OCI-LY1 (cell line): ENCODE data around the gene MINDY4.

Source experiments
- H2AFZ ChIP-seq: fragments of 200-600 bp; sonication (generic), shearing (Covaris generic); 2 replicates; pipeline ENCODE4 v1.6.0; 2014; ENCODE audit warnings: antibody characterized with exemption, mild to moderate bottlenecking, low read length
- H3F3A ChIP-seq: fragments of 200-600 bp; sonication (generic), shearing (Covaris generic); 2 replicates; pipeline ENCODE4 v1.6.0; 2014; ENCODE audit warnings: mild to moderate bottlenecking, antibody characterized with exemption, low read length, moderate library complexity; ENCODE audit not compliant: insufficient read depth
- H3K27ac ChIP-seq: fragments of 200-600 bp; sonication (generic); 2 replicates; pipeline ENCODE4 v1.5.1; 2014; ENCODE audit warnings: low read length, mixed run types, mild to moderate bottlenecking, low read depth; ENCODE audit not compliant: poor library complexity, severe bottlenecking
- H3K27me3 ChIP-seq: fragments of 200-600 bp; sonication (generic); 2 replicates; pipeline ENCODE4 v1.6.0; 2014; ENCODE audit warnings: antibody characterized with exemption, mild to moderate bottlenecking, low read length, moderate library complexity; ENCODE audit not compliant: insufficient read depth
- H3K36me3 ChIP-seq: fragments of 200-600 bp; sonication (generic); 2 replicates; pipeline ENCODE4 v1.6.1; 2014; ENCODE audit warnings: mild to moderate bottlenecking, antibody characterized with exemption, low read length, moderate library complexity, mixed read lengths; ENCODE audit not compliant: insufficient read depth
- H3K4me1 ChIP-seq: fragments of 200-600 bp; sonication (generic); 2 replicates; pipeline ENCODE4 v1.5.1; 2014; ENCODE audit warnings: mild to moderate bottlenecking, low read length, moderate library complexity; ENCODE audit not compliant: insufficient read depth, severe bottlenecking
- H3K4me2 ChIP-seq: fragments of 200-600 bp; sonication (generic), shearing (Covaris generic); 2 replicates; pipeline ENCODE4 v1.6.1; 2014; ENCODE audit warnings: low read length
- H3K4me3 ChIP-seq: fragments of 200-600 bp; sonication (generic); 2 replicates; pipeline ENCODE4 v1.5.1; 2014; ENCODE audit warnings: low read length, low read depth, mild to moderate bottlenecking, mixed read lengths; ENCODE audit not compliant: poor library complexity, severe bottlenecking
- H3K79me2 ChIP-seq: fragments of 200-600 bp; shearing (Covaris generic); 2 replicates; pipeline ENCODE4 v1.6.1; 2016; ENCODE audit warnings: mixed run types, low read length, mixed read lengths; ENCODE audit not compliant: insufficient read depth
- H3K9ac ChIP-seq: fragments of 200-600 bp; sonication (generic), shearing (Covaris generic); 2 replicates; pipeline ENCODE4 v1.6.1; 2014; ENCODE audit warnings: mild to moderate bottlenecking, low read length, mixed read lengths
- H3K9me2 ChIP-seq: fragments of 200-600 bp; sonication (generic), shearing (Covaris generic); 2 replicates; pipeline ENCODE4 v1.6.1; 2014; ENCODE audit warnings: low read depth, mild to moderate bottlenecking, low read length, mixed read lengths
- H3K9me3 ChIP-seq: fragments of 200-600 bp; shearing (Covaris generic); 2 replicates; pipeline ENCODE4 v1.6.1; 2014; ENCODE audit warnings: low read length, mixed read lengths
- H4K20me1 ChIP-seq: fragments of 200-600 bp; sonication (generic), shearing (Covaris generic); 2 replicates; pipeline ENCODE4 v1.6.0; 2016; ENCODE audit warnings: mild to moderate bottlenecking, low read length; ENCODE audit not compliant: insufficient read depth
- EZH2 ChIP-seq: fragments of 200-600 bp; sonication (generic), shearing (Covaris generic); IDR thresholded peaks from 2 replicates; pipeline ENCODE4 v1.8.0; 2017; ENCODE audit warnings: borderline replicate concordance, mixed run types, mild to moderate bottlenecking, antibody characterized with exemption, low read length, moderate library complexity, mixed read lengths
- TF ChIP-seq, protein P1 (sequence below): fragments of 200-600 bp; sonication (generic), shearing (Covaris generic); IDR thresholded peaks from 2 replicates; pipeline ENCODE4 v1.5.1; 2017; ENCODE audit warnings: mild to moderate bottlenecking, antibody characterized with exemption, low read length, moderate library complexity, mixed read lengths

MINDY4 gene

GRCh38 chr7:30934225-30934624, 163.0 kb downstream of the MINDY4 start:
- no peak for TF ChIP-seq EZH2
- TF ChIP-seq, protein P1, sequence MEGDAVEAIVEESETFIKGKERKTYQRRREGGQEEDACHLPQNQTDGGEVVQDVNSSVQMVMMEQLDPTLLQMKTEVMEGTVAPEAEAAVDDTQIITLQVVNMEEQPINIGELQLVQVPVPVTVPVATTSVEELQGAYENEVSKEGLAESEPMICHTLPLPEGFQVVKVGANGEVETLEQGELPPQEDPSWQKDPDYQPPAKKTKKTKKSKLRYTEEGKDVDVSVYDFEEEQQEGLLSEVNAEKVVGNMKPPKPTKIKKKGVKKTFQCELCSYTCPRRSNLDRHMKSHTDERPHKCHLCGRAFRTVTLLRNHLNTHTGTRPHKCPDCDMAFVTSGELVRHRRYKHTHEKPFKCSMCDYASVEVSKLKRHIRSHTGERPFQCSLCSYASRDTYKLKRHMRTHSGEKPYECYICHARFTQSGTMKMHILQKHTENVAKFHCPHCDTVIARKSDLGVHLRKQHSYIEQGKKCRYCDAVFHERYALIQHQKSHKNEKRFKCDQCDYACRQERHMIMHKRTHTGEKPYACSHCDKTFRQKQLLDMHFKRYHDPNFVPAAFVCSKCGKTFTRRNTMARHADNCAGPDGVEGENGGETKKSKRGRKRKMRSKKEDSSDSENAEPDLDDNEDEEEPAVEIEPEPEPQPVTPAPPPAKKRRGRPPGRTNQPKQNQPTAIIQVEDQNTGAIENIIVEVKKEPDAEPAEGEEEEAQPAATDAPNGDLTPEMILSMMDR = no peak
- Histone ChIP-seq H3K9ac (no peak overlapping the region), H3K4me3 (no peak overlapping the region), H3K4me2 (no peak overlapping the region), H3K9me2 (no peaks in the 10 kb centered on the region), H3K79me2 (no peaks in the 10 kb centered on the region), H4K20me1 (no peaks in the 10 kb centered on the region), H3K27ac (no peak overlapping the region), H3K9me3 (no peaks in the 10 kb centered on the region), H3K4me1 (no peaks in the 10 kb centered on the region), H3K36me3 (no peaks in the 10 kb centered on the region), H2AFZ (no peak overlapping the region), H3F3A (no peaks in the 10 kb centered on the region), H3K27me3 (no peaks in the 10 kb centered on the region; the same call in 1 of the 2 replicates)

DNA sequence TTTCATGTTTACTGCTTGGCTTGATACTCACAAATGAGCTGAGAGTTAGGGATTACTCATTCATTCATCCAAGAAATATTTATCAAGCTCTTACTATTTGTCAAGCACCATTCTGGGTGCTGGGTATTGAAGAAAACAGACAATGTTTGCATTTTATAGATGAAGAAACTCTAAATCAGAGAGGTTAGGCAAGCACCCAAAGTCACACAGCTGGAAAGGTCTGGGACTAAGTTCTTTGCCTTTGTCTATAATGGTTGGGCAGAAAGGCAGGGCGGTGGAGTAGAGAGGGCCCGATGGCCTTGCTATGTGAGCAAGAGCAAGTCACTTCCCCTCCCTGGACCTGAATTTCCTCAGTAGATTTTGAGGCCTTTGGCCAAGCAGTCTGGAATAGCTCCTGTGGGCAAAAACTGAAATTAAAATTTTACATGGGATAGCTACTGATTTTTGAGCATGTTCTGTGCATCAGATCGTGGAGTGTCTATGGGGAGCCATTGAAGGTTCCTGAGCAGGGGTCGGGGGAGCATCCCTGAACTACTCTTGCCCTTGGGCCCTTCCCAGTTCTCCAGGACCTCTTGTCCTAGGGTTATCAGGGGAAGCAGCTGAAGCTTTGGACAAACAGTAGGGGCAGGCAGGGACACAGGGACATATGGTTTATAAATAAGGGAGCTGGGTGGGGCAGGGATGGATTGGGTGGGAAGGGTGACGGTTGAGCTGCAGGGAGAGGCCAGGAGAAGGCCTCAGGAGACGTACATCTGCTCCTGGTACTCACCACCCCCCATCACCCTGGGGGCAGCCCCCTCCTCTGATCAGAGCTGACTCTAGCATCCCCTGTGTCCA, 163.7 kb downstream of the MINDY4 start:
- no peak overlapping the region for H3K27ac ChIP-seq
- H3F3A ChIP-seq = no peaks in the 10 kb centered on the region
- no peaks in the 10 kb centered on the region for H3K9me2 ChIP-seq
- H3K4me3 ChIP-seq = no peak overlapping the region
- H3K4me2 ChIP-seq = no peak overlapping the region
- H2AFZ ChIP-seq = no peak overlapping the region
- H3K4me1 ChIP-seq = no peaks in the 10 kb centered on the region
- TF ChIP-seq, protein P1 = no peak
- TF ChIP-seq EZH2 = no peak
- no peaks in the 10 kb centered on the region for H3K36me3 ChIP-seq
- no peaks in the 10 kb centered on the region for H4K20me1 ChIP-seq
- no peak overlapping the region for H3K9ac ChIP-seq
- H3K9me3 ChIP-seq = no peaks in the 10 kb centered on the region
- H3K27me3 ChIP-seq = no peaks in the 10 kb centered on the region
- no peaks in the 10 kb centered on the region for H3K79me2 ChIP-seq

DNA sequence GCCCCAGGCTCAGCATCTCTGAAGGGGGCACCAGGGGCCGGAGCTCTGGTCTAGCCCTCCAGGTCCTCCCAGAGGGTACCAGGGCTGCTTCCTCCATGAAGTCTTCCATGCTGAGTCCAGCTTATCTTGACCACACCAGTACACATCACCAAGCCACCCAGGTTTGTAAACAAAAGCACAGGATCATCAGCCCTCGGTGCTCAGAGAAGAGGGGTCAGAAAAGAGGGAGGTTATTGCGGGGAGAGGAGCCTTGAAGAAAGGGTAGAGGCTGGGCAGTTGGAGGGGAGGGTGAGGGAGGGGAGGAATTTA, 164.3 kb downstream of the MINDY4 start:
- Histone ChIP-seq H3K36me3 (no peaks in the 10 kb centered on the region), H3K79me2 (no peaks in the 10 kb centered on the region), H3K27ac (no peak overlapping the region), H3K4me2 (no peak overlapping the region), H3K9ac (no peak overlapping the region), H3K4me3 (no peak overlapping the region), H2AFZ (no peak overlapping the region), H3K9me3 (no peaks in the 10 kb centered on the region), H4K20me1 (no peaks in the 10 kb centered on the region), H3F3A (no peaks in the 10 kb centered on the region), H3K9me2 (no peaks in the 10 kb centered on the region), H3K27me3 (no peaks in the 10 kb centered on the region), H3K4me1 (no peaks in the 10 kb centered on the region)
- TF ChIP-seq, protein P1 = no peak
